Measurements from ENCODE around the gene VPS18. TPM values are rescaled to one million over a fixed set of nuclear protein-coding genes. Genes with fewer than 3 reads are reported as not detected.

Gene VPS18
- total RNA-seq, 1 donor from 2014 or later = 21.3 TPM

GRCh38 chr15:40891138-40891537 lies 3.1 kb upstream of the VPS18 start:
- no peak for DNase-seq
- H3K27me3 ChIP-seq (ENCODE audit: low read depth) = no peaks in the 10 kb centered on the region
- intact Hi-C loops (cut with micrococcal nuclease) = no loop called here
- peaks cover 25% of the 10 kb centered on the region for H3K4me1 ChIP-seq
- no peak overlapping the region for H3K27ac ChIP-seq (replicated peaks)
- no peak overlapping the region for H3K4me3 ChIP-seq
- H3K9me3 ChIP-seq (replicated peaks) = no peaks in the 10 kb centered on the region
- TF ChIP-seq CTCF (IDR thresholded peaks at IDR 0.05; ENCODE audit: borderline replicate concordance) = no peak
- peaks cover 5% of the 10 kb centered on the region for H3K36me3 ChIP-seq

- TF ChIP-seq CTCF (IDR thresholded peaks at IDR 0.05; ENCODE audit: borderline replicate concordance) = peak; percentile 68
- Histone ChIP-seq H3K27me3 (ENCODE audit: low read depth) (no peaks in the 10 kb centered on the region), H3K9me3 (replicated peaks) (no peaks in the 10 kb centered on the region), H3K4me1 (peaks cover 32% of the 10 kb centered on the region), H3K36me3 (peaks cover 13% of the 10 kb centered on the region), H3K27ac (replicated peaks) (no peak overlapping the region), H3K4me3 (no peak overlapping the region)
- no peak for DNase-seq
- intact Hi-C loops (cut with micrococcal nuclease) = no loop called here
Measured at GRCh38 chr15:40891810-40892446, 2.3 kb upstream of the VPS18 start.

- TF ChIP-seq CTCF (IDR thresholded peaks at IDR 0.05; ENCODE audit: borderline replicate concordance) = no peak
- peaks cover 17% of the 10 kb centered on the region for H3K36me3 ChIP-seq
- peaks cover 32% of the 10 kb centered on the region for H3K4me1 ChIP-seq
- intact Hi-C loops (cut with micrococcal nuclease) = no loop called here
- no peak for DNase-seq
- H3K27ac ChIP-seq (replicated peaks) = no peak overlapping the region
- H3K9me3 ChIP-seq (replicated peaks) = no peaks in the 10 kb centered on the region
- H3K4me3 ChIP-seq = no peak overlapping the region
- H3K27me3 ChIP-seq (ENCODE audit: low read depth) = no peaks in the 10 kb centered on the region
Measured at GRCh38 chr15:40892447-40893012, 1.7 kb upstream of the VPS18 start.

DNA sequence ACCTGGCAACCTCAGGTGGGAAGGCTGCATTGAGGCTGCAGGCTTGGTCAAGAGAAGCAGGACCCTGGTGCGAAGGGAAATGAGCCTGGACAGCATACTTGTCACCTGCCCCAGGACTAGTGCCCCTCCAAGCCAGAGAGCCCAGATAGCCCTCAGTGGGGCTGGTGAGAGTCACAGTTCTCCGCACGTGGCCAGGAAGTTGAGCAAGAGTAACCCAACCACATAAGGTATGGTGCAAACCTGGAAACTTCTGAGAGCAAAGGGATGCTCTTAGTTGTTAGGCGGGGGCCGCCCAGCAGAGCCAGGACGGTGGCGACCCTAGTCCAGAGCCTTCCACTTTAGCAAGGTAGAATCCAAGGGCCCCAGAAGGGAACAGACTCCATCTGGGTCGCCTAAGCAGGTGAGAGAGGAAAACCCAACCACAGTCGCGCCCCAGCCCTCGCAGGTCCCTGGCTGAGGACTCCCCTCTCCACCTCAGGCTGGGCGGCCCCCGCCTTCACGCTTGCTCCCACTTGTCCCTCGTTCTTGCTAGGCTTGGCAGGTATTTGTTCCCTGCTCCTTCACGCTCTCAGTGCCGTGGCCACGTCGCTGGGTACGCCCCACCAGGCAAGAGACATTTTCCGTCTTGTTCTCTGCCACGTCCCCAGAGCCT lies 1.1 kb upstream of the VPS18 start:
- Histone ChIP-seq H3K4me1 (peaks cover 32% of the 10 kb centered on the region), H3K36me3 (peaks cover 22% of the 10 kb centered on the region), H3K27ac (replicated peaks) (peak overlapping the region; percentile 90), H3K4me3 (peak overlapping the region; percentile 83), H3K9me3 (replicated peaks) (no peaks in the 10 kb centered on the region), H3K27me3 (ENCODE audit: low read depth) (no peaks in the 10 kb centered on the region)
- no peak for TF ChIP-seq CTCF (IDR thresholded peaks at IDR 0.05; ENCODE audit: borderline replicate concordance)
- no peak for DNase-seq
- intact Hi-C loops (cut with micrococcal nuclease) = no loop called here

DNA sequence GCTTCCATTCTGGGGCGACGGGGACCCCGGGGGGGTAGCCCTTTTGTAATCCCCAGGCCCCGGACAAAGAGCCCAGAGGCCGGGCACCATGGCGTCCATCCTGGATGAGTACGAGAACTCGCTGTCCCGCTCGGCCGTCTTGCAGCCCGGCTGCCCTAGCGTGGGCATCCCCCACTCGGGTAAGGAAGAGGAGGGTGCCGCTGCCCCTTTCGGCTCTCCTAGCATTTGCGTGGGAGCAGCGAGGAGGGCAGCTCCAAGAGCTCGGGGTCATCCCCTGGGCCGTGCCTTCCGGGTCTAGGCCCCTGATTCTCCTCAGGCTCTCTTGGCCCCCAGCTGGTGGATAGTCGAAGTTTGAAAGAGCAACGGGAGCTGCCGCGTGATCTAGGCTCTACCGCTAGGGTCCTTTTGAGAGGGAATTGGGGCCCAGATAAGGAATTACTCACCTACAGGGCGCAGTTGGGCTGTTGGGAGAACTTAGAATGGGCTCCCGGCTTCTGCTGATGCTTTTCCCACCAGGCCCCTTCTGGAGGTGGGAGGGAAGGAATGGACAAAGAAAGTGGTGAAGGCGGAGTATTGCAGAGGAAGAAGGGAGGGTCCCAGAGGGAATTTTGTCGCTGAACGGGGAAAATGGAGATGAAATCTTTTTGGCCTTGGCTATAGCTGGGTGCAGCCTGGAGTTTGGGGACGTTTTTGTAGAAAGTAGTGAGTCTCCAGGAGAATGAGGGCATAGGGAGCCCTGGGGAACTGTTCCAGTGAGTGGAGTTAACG lies 615 bp downstream of the VPS18 start:
- peak overlapping the region; percentile 83 for H3K4me3 ChIP-seq
- peak; percentile 52 for TF ChIP-seq CTCF (IDR thresholded peaks at IDR 0.05; ENCODE audit: borderline replicate concordance)
- intact Hi-C loops (cut with micrococcal nuclease) = no loop called here
- H3K27me3 ChIP-seq (ENCODE audit: low read depth) = no peaks in the 10 kb centered on the region
- no peaks in the 10 kb centered on the region for H3K9me3 ChIP-seq (replicated peaks)
- H3K4me1 ChIP-seq = peaks cover 32% of the 10 kb centered on the region
- peak overlapping the region; percentile 90 for H3K27ac ChIP-seq (replicated peaks)
- no peak for DNase-seq
- peaks cover 39% of the 10 kb centered on the region for H3K36me3 ChIP-seq

All from left ventricle myocardium inferior (tissue), 1 donor.